Right atrium auricular region (tissue), 2 donors: ENCODE data around the gene GSK3B. TPM values are rescaled to one million over a fixed set of nuclear protein-coding genes. Genes with fewer than 3 reads are reported as not detected.

Source experiments
- DNase-seq: peaks from one replicate; pipeline ENCODE4 v3.0.0-alpha.2; 2019; ENCODE audit warnings: low spot score
- H3K27ac ChIP-seq, 2 donors: fragments of 200-600 bp; sonication (generic); 1 replicate in 1 of 2; 2 replicates in 1 of 2; pipeline ENCODE4 v1.5.1; 2016 to 2019
- H3K27me3 ChIP-seq, 2 donors: fragments of 200-600 bp; sonication (generic); one replicate each; pipeline versions ENCODE4 v1.5.1 to v1.6.0; 2017 to 2019
- H3K36me3 ChIP-seq: fragments of 200-600 bp; sonication (generic); one replicate; pipeline ENCODE4 v1.5.1; 2016
- H3K4me1 ChIP-seq, 2 donors: fragments of 200-600 bp; sonication (generic); one replicate each; pipeline versions ENCODE4 v1.5.1 to v1.6.0; 2017 to 2019
- H3K4me3 ChIP-seq, 2 donors: fragments of 200-600 bp; sonication (generic); 1 replicate in 1 of 2; 2 replicates in 1 of 2; pipeline ENCODE4 v1.5.1; 2017 to 2019; ENCODE audit warnings: mild to moderate bottlenecking in 1 of 2, moderate library complexity in 1 of 2
- H3K9me3 ChIP-seq, 2 donors: fragments of 200-600 bp; sonication (generic); one replicate each; pipeline ENCODE4 v1.5.1; 2019
- CTCF ChIP-seq, 2 donors: fragments of 200-600 bp; sonication (generic); IDR thresholded peaks; one replicate each; pipeline ENCODE4 v1.5.1; 2019; ENCODE audit warnings: antibody characterized with exemption in 2 of 2
- total RNA-seq, 2 donors: library from RNA; depleted of rRNA; stranded (reverse); fragments of >200 nt; gene quantifications; one replicate each; pipeline ENCODE4 v1.1.0, GENCODE V29; 2016

The GSK3B gene
- total RNA-seq, 2 donors from 2014 or later: 31.3 to 42.0 TPM

GRCh38 chr3:119870512-119870911, 223.7 kb downstream of the GSK3B start:
- no peak for DNase-seq
- H3K4me1 ChIP-seq: no peaks in the 10 kb centered on the region
- no peak for TF ChIP-seq CTCF (IDR thresholded peaks at IDR 0.05)
- H3K36me3 ChIP-seq: no peaks in the 10 kb centered on the region
- no peak overlapping the region for H3K4me3 ChIP-seq
- no peak overlapping the region for H3K27ac ChIP-seq
- no peaks in the 10 kb centered on the region for H3K27me3 ChIP-seq
- no peaks in the 10 kb centered on the region for H3K9me3 ChIP-seq

GRCh38 chr3:119864476-119864875, 229.8 kb downstream of the GSK3B start:
- DNase-seq: no peak
- no peaks in the 10 kb centered on the region for H3K4me1 ChIP-seq
- no peak overlapping the region for H3K27ac ChIP-seq
- peaks cover 16% of the 10 kb centered on the region for H3K36me3 ChIP-seq
- H3K9me3 ChIP-seq: no peaks in the 10 kb centered on the region
- no peak overlapping the region for H3K4me3 ChIP-seq
- TF ChIP-seq CTCF (IDR thresholded peaks at IDR 0.05): no peak
- H3K27me3 ChIP-seq: no peaks in the 10 kb centered on the region

- Histone ChIP-seq H3K4me3 (no peak overlapping the region), H3K4me1 (no peaks in the 10 kb centered on the region), H3K36me3 (peaks cover 16% of the 10 kb centered on the region), H3K27ac (no peak overlapping the region), H3K9me3 (peaks cover 0 to 5% of the 10 kb centered on the region in 2 donors), H3K27me3 (no peaks in the 10 kb centered on the region)
- DNase-seq: no peak
- TF ChIP-seq CTCF (IDR thresholded peaks at IDR 0.05): no peak
Observed at GRCh38 chr3:119862616-119863015, 231.6 kb downstream of the GSK3B start.

GRCh38 chr3:119861681-119862080, 232.6 kb downstream of the GSK3B start:
- DNase-seq: no peak
- Histone ChIP-seq H3K4me1 (no peaks in the 10 kb centered on the region), H3K4me3 (no peak overlapping the region), H3K27me3 (no peaks in the 10 kb centered on the region), H3K36me3 (peaks cover 16% of the 10 kb centered on the region), H3K9me3 (peaks cover 0 to 7% of the 10 kb centered on the region in 2 donors), H3K27ac (no peak overlapping the region)
- no peak for TF ChIP-seq CTCF (IDR thresholded peaks at IDR 0.05)

GRCh38 chr3:119859728-119860127, 234.5 kb downstream of the GSK3B start:
- Histone ChIP-seq H3K36me3 (peaks cover 16% of the 10 kb centered on the region), H3K27me3 (no peaks in the 10 kb centered on the region), H3K4me3 (no peak overlapping the region), H3K4me1 (no peaks in the 10 kb centered on the region), H3K27ac (no peak overlapping the region), H3K9me3 (peaks cover 0 to 7% of the 10 kb centered on the region in 2 donors)
- TF ChIP-seq CTCF (IDR thresholded peaks at IDR 0.05): no peak
- no peak for DNase-seq

GRCh38 chr3:119858957-119859356, 235.3 kb downstream of the GSK3B start:
- no peak for DNase-seq
- Histone ChIP-seq H3K27ac (no peak overlapping the region), H3K9me3 (peaks cover 0 to 7% of the 10 kb centered on the region in 2 donors), H3K4me1 (no peaks in the 10 kb centered on the region), H3K4me3 (no peak overlapping the region), H3K36me3 (peaks cover 13% of the 10 kb centered on the region), H3K27me3 (no peaks in the 10 kb centered on the region)
- no peak for TF ChIP-seq CTCF (IDR thresholded peaks at IDR 0.05)
